ENCODE measurements around the gene KSR1. TPM values are rescaled to one million over a fixed set of nuclear protein-coding genes. Genes with fewer than 3 reads are reported as not detected.

KSR1 gene
- total RNA-seq, 1 experiment from 2014 or later: 4.5 TPM

- intact Hi-C loops (cut with micrococcal nuclease; ENCODE audit: unreplicated experiment): no loop called here
- CTCF ChIA-PET: no interaction called here
- no peaks in the 10 kb centered on the region for H3K36me3 Mint-ChIP-seq (ENCODE audit: insufficient read depth, unreplicated experiment)
- no peak overlapping the region for H3K4me3 Mint-ChIP-seq (ENCODE audit: low read depth, unreplicated experiment)
- TF ChIP-seq CTCF (IDR thresholded peaks at IDR 0.05; ENCODE audit: unreplicated experiment): no peak
- no TSS peak for BruUV-seq (replicated peaks)
- peaks cover 11% of the 10 kb centered on the region for H3K27me3 Mint-ChIP-seq (ENCODE audit: unreplicated experiment)
- no peaks in the 10 kb centered on the region for H3K9me3 Mint-ChIP-seq (ENCODE audit: low read depth, unreplicated experiment)
- no peak overlapping the region for H3K27ac Mint-ChIP-seq (ENCODE audit: unreplicated experiment)
- no peak for DNase-seq
- peaks cover 27% of the 10 kb centered on the region for H3K4me1 Mint-ChIP-seq (ENCODE audit: low read depth, unreplicated experiment)
Observed at GRCh38 chr17:27548369-27548768, 92.1 kb downstream of the KSR1 start.

DNA sequence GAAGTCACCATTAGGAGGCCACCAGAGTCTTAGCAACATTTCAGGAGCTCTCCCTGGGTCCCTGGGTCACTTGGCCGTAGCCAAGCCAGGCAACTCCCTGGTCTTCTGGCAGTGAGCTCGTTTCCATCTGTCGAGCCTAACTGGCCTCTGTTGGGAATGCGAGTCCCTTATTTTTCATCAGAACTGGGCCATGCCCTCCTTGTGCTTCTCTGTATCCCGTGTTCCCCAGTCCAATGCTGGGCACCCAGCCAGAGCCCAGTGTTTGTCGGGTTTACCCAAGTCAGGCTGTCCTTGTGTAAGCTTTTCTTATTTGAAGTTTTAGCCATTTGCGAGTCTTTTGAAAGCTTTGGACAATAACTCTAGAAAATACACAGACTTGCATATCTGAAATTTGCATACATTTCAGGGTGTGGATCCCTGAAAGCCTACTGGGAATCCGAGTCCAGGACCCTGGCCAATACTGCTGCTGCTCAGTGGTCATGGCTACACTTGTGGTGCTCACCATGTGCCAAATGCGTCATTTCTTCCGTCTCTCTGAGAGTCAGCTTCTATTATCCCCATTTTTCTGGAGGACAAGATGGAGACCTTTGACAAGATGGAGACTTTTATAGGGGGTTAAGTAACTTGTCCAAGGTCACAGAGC is 93.1 kb downstream of the KSR1 start:
- intact Hi-C loops (cut with micrococcal nuclease; ENCODE audit: unreplicated experiment): no loop called here
- no peaks in the 10 kb centered on the region for H3K36me3 Mint-ChIP-seq (ENCODE audit: insufficient read depth, unreplicated experiment)
- H3K27me3 Mint-ChIP-seq (ENCODE audit: unreplicated experiment): peaks cover 11% of the 10 kb centered on the region
- no TSS peak for BruUV-seq (replicated peaks)
- peaks cover 30% of the 10 kb centered on the region for H3K4me1 Mint-ChIP-seq (ENCODE audit: low read depth, unreplicated experiment)
- TF ChIP-seq CTCF (IDR thresholded peaks at IDR 0.05; ENCODE audit: unreplicated experiment): no peak
- H3K9me3 Mint-ChIP-seq (ENCODE audit: low read depth, unreplicated experiment): no peaks in the 10 kb centered on the region
- no peak overlapping the region for H3K27ac Mint-ChIP-seq (ENCODE audit: unreplicated experiment)
- H3K4me3 Mint-ChIP-seq (ENCODE audit: low read depth, unreplicated experiment): no peak overlapping the region
- CTCF ChIA-PET: no interaction called here
- no peak for DNase-seq

DNA sequence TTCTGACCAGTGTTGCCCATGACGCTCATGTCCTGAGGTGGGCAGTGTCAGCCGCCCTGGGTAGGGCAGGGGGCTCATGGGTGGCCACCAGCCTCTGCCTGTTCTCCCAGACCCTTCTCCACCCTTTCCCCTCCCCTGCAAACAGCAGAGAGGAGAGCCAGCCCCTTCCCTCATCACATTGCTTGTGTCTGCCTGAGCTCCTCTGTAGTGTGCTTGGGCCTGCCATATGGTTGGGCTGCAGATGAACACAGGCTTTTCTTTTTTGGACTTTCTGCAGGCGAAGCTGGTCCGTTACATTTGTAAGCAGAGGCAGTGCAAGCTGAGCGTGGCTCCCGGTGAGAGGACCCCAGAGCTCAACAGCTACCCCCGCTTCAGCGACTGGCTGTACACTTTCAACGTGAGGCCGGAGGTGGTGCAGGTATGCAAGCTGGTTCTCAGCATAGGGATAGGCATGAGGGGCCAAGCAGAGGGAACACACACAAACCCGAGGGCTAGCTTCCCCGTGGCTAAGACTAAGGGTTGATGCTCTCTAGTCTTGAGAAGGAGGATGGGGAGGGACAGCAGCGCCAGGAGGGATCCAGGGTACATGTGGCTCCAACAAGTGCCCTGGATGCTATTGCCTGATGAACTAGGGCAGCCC is 94.2 kb downstream of the KSR1 start:
- Mint-ChIP-seq H3K36me3 (ENCODE audit: insufficient read depth, unreplicated experiment) (no peaks in the 10 kb centered on the region), H3K27ac (ENCODE audit: unreplicated experiment) (no peak overlapping the region), H3K4me1 (ENCODE audit: low read depth, unreplicated experiment) (peaks cover 30% of the 10 kb centered on the region), H3K9me3 (ENCODE audit: low read depth, unreplicated experiment) (no peaks in the 10 kb centered on the region), H3K4me3 (ENCODE audit: low read depth, unreplicated experiment) (no peak overlapping the region), H3K27me3 (ENCODE audit: unreplicated experiment) (peaks cover 11% of the 10 kb centered on the region)
- TF ChIP-seq CTCF (IDR thresholded peaks at IDR 0.05; ENCODE audit: unreplicated experiment): no peak
- BruUV-seq (replicated peaks): no TSS peak
- DNase-seq: no peak
- intact Hi-C loops (cut with micrococcal nuclease; ENCODE audit: unreplicated experiment): no loop called here
- CTCF ChIA-PET: no interaction called here

GRCh38 chr17:27550974-27551505 is 94.8 kb downstream of the KSR1 start:
- intact Hi-C loops (cut with micrococcal nuclease; ENCODE audit: unreplicated experiment): no loop called here
- H3K4me1 Mint-ChIP-seq (ENCODE audit: low read depth, unreplicated experiment): peaks cover 30% of the 10 kb centered on the region
- no peaks in the 10 kb centered on the region for H3K9me3 Mint-ChIP-seq (ENCODE audit: low read depth, unreplicated experiment)
- peaks cover 5% of the 10 kb centered on the region for H3K27me3 Mint-ChIP-seq (ENCODE audit: unreplicated experiment)
- BruUV-seq (replicated peaks): no TSS peak
- no peak for TF ChIP-seq CTCF (IDR thresholded peaks at IDR 0.05; ENCODE audit: unreplicated experiment)
- CTCF ChIA-PET: no interaction called here
- H3K36me3 Mint-ChIP-seq (ENCODE audit: insufficient read depth, unreplicated experiment): no peaks in the 10 kb centered on the region
- H3K27ac Mint-ChIP-seq (ENCODE audit: unreplicated experiment): peak overlapping the region; percentile 48
- no peak overlapping the region for H3K4me3 Mint-ChIP-seq (ENCODE audit: low read depth, unreplicated experiment)
- no peak for DNase-seq
